ENCODE measurements around the gene ATG101. TPM values are rescaled to one million over a fixed set of nuclear protein-coding genes. Genes with fewer than 3 reads are reported as not detected.
A peak's percentile ranks its signal among the peaks of the same experiment; 100 is the strongest.

Gene ATG101
- total and polyA plus RNA-seq, 11 donors: 18.9 to 108 (median 24.1) TPM

- Histone ChIP-seq H3K9me3 (no peaks in the 10 kb centered on the region), H3K27ac (peak overlapping the region; percentile 37 to 89 (median 71)), H3K4me1 (peaks cover 6 to 37% (median 27%) of the 10 kb centered on the region in 12 donors), H3K36me3 (peaks cover 0 to 15% (median 7%) of the 10 kb centered on the region in 9 donors), H3K4me3 (no peak overlapping the region), H3K27me3 (peaks cover 0 to 6% (median 0%) of the 10 kb centered on the region in 9 donors)
- WGBS, 4 donors: 38 to 78% (median 54%) methylated on average over 4 of the region's 4 CpGs
- intact Hi-C loops (cut with DNase I): loop anchor here in 7 of 10 donors (1.0 to 10.0 kb wide), 8 partner anchors 40 to 188 kb away; partner anchors contain the start of genes ACVRL1 (in 1 of the 7) and TAMALIN (in 1 of the 7)
- peak in 1 of 4 donors; percentile 2 for ATAC-seq
- TF ChIP-seq CTCF (IDR thresholded peaks at IDR 0.05): no peak
- no peak for TF ChIP-seq POLR2A (IDR thresholded peaks at IDR 0.05)
- DNase-seq: no peak
Observed at GRCh38 chr12:52082669-52082987, 12.8 kb downstream of the ATG101 start.

- TF ChIP-seq POLR2A (IDR thresholded peaks at IDR 0.05) (no peak), CTCF (IDR thresholded peaks at IDR 0.05) (peak; percentile 93 to 99 (median 98))
- Histone ChIP-seq H3K36me3 (peaks cover 0 to 10% (median 7%) of the 10 kb centered on the region in 9 donors), H3K4me3 (no peak overlapping the region), H3K9me3 (no peaks in the 10 kb centered on the region), H3K27me3 (peaks cover 0 to 6% (median 0%) of the 10 kb centered on the region in 9 donors), H3K4me1 (peaks cover 6 to 37% (median 27%) of the 10 kb centered on the region in 12 donors), H3K27ac (peak overlapping the region; percentile 37 to 89 (median 71))
- DNase-seq (peak; percentile 44 to 80 (median 64)), ATAC-seq (peak in 3 of 4 donors; percentile 44 to 58 (median 47))
- intact Hi-C loops (cut with DNase I): loop anchor here (1.0 to 10.0 kb wide), 9 partner anchors 39 to 188 kb away; partner anchors contain the start of genes ACVRL1 (in 1 of the 10) and TAMALIN (in 1 of the 10)
- WGBS, 4 donors: 32 to 39% (median 35%) methylated on average over 8 to 11 of the region's 11 CpGs
Observed at GRCh38 chr12:52082988-52083637, 13.3 kb downstream of the ATG101 start.

- peaks cover 0 to 7% (median 2%) of the 10 kb centered on the region in 9 donors for H3K36me3 ChIP-seq
- H3K4me1 ChIP-seq: peaks cover 6 to 37% (median 27%) of the 10 kb centered on the region in 12 donors
- WGBS, 4 donors: 3 to 10% (median 7%) methylated on average over 2 of the region's 2 CpGs
- H3K27ac ChIP-seq: no peak overlapping the region
- ATAC-seq: no peak
- TF ChIP-seq CTCF (IDR thresholded peaks at IDR 0.05) (peak in 1 of 12 donors; percentile 46), POLR2A (IDR thresholded peaks at IDR 0.05) (no peak)
- H3K9me3 ChIP-seq: no peaks in the 10 kb centered on the region
- peaks cover 0 to 6% (median 0%) of the 10 kb centered on the region in 9 donors for H3K27me3 ChIP-seq
- DNase-seq: no peak
- intact Hi-C loops (cut with DNase I): loop anchor here (1.0 to 10.0 kb wide), 9 partner anchors 39 to 189 kb away; partner anchors contain the start of genes ACVRL1 (in 1 of the 10) and TAMALIN (in 1 of the 10)
- no peak overlapping the region for H3K4me3 ChIP-seq
Observed at GRCh38 chr12:52083638-52083996, 13.8 kb downstream of the ATG101 start.

GRCh38 chr12:52084491-52085231, 14.9 kb downstream of the ATG101 start:
- WGBS, 4 donors: 83 to 89% (median 85%) methylated on average over 9 of the region's 9 CpGs
- intact Hi-C loops (cut with DNase I): loop anchor here in 6 of 10 donors (5.0 to 10.0 kb wide), 5 partner anchors 38 to 190 kb away; partner anchors contain the start of genes TAMALIN (in 2 of the 6) and ACVRL1 (in 1 of the 6)
- ATAC-seq: no peak
- Histone ChIP-seq H3K4me3 (no peak overlapping the region), H3K36me3 (peaks cover 0 to 2% (median 0%) of the 10 kb centered on the region in 9 donors), H3K27ac (no peak overlapping the region), H3K9me3 (no peaks in the 10 kb centered on the region), H3K27me3 (peaks cover 0 to 9% (median 0%) of the 10 kb centered on the region in 9 donors), H3K4me1 (peaks cover 6 to 37% (median 27%) of the 10 kb centered on the region in 12 donors)
- TF ChIP-seq CTCF (IDR thresholded peaks at IDR 0.05) (no peak), POLR2A (IDR thresholded peaks at IDR 0.05) (no peak)
- no peak for DNase-seq
